Stimulated activated CD8-positive, alpha-beta memory T cell treated with anti-CD3 and anti-CD28 coated beads, Interleukin-15, amount 100 ng/mL, for 4 hours (primary cell): ENCODE measurements around the gene LELP1.
A peak's percentile ranks its signal among the peaks of the same experiment; 100 is the strongest.
"Not testable (repeated sequence)": the region's sequence is repeated elsewhere in the genome, so short reads cannot be mapped to it uniquely, and the experiment has no call there.

Source experiments
- DNase-seq, 2 donors: peaks; one replicate each; pipeline ENCODE4 v3.0.0-alpha.2; 2020; ENCODE audit warnings: low read depth in 2 of 2

The LELP1 gene

DNA sequence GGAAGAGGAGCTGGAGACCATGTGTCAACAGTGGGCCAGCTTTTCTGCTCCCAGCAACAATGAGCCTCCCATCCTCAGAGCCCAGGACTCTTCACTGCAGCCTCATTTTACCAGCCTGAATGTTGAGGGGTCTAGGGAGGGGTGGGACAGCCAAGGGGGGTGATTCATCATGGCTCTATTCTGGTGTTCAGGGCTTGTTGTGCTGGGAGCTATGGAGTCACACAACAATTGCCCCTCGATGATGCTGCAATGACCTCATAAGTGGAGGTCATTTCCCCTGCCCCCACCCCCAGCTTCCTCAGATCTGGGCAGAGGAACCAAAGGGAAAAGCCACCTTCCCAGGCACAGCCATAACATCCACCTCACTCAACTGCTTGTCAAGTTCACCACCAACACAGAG, at the start of gene LELP1:
LELP1 (plus strand) TSS at position 301 of the 400 bp plus-strand sequence. CDS start 1,278 bp downstream, outside the sequence.
- DNase-seq, result no peak

GRCh38 chr1:153155541-153155940, 47.7 kb upstream of the LELP1 start:
- no peak for DNase-seq

DNA sequence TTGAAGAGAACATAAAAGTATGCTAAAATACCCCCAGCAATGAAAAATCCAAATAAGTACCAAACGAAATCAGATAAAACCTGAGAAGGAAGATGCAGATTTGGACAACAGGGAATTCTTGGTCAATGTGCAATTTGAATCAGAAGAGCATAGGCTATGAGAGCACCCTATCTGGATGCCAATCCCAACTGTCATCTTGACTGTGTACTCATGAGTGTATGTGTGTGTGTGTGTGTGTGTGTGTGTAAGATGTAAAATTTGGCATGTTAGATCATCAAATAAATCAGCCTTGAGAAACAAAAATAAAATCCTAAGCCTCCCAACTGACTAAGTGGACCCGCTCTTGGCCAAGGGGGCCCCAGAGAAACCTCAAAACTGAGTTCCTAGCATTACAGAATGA, 34.5 kb upstream of the LELP1 start:
- no peak for DNase-seq

GRCh38 chr1:153174624-153175023, 28.6 kb upstream of the LELP1 start:
- DNase-seq, result no peak

DNA sequence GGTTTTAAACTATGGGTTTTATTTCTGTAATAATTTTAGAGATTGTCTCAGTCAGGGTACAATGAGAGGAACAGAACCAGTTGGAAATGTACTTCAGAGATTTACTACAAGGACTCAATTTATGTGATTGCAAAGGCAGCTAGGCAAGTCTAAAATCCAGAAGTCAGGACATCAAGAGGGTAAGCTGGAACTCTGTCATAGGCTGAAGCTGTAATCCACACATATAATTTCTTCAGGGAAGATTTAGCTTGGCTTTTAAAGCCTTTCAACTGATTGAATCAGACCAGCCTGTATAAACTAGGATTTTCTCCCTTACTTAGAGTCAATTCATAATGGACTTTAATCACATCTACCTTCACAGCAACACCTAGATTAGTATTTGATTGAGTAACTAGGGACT, 24.3 kb upstream of the LELP1 start:
- DNase-seq, result no peak

- DNase-seq, result no peak
Observed at GRCh38 chr1:153180556-153180955, 22.7 kb upstream of the LELP1 start.

GRCh38 chr1:153188301-153188700, 14.9 kb upstream of the LELP1 start:
- not testable (repeated sequence) for DNase-seq

GRCh38 chr1:153190373-153190772, 12.9 kb upstream of the LELP1 start:
- DNase-seq, result no peak

DNA sequence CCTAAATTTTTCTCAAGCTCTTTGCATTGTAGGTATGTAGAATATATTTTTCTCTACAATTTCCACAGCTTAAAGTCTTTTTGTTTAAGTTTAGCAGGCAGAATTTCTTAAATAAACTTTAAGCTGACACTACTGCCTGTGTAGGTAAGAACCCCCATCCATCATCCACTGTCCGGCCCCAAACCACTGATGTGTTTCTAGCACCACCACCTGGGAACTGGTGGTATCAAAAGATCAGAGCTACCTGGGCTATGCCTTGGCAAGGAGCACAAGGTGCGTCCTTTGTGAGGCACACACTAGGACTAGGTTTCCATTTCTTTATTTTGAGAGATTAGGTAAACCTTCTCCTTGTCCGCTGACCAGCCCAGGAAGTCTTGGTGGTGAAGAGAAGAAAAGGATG, 10.5 kb upstream of the LELP1 start:
- DNase-seq, result no peak

DNA sequence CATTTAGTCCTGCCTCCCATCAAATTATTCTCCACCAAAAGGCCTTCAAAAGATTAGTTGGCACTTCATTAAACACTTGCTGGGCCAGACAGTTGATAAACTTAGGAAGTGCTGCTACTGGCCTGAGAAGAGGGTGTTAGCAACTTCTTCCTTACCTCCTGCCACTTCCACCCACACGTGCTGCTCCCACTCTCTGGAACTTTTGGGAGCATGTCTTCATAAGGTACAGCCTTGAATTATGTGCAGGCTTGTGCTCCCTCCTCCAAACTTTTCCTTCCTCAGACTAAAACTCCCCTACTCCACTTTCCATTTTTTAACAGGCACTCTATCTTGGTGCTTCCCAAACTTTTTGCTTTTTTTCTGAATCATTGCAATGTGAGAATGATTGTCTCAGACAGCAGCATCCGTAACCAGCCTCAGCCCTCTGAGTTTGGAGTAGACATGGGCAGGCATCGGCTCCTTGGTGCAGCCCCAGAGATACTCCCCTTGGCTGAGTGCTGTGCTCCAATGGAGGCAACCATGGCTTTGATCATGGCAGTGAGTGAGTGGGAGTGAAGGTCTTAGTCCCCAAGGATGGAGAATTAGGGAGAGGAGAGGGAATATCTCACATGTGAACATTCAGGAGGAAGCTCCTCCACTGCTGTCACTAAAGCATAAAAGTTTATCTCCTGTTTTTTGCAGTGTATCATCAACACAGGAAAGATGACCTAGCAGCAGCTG, 8.7 kb upstream of the LELP1 start:
- no peak for DNase-seq

- no peak for DNase-seq
Observed at GRCh38 chr1:153195216-153195615, 8.0 kb upstream of the LELP1 start.

- DNase-seq, result no peak
Observed at GRCh38 chr1:153202006-153202405, 1.2 kb upstream of the LELP1 start.

DNA sequence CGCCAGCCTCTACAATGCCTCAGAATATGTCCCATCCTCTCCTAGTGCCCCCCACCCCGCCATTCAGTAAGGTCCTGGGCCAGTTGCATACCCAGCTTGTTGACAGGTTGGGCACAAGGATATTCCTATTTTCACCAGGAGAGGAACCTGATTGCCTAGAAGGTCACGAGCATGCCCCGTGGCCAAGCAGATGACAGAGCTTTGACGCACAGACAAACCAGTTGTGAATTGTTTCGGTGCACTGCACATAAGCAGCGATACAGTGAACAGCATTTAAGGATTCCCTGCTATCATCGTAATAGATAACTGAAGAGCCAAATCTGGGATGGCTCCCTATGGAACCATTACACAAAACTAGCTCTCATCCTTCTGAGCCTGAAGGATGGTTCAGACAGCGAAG, 3.4 kb downstream of the LELP1 start:
- no peak for DNase-seq

GRCh38 chr1:153210206-153210605, 7.0 kb downstream of the LELP1 start:
- no peak for DNase-seq

DNA sequence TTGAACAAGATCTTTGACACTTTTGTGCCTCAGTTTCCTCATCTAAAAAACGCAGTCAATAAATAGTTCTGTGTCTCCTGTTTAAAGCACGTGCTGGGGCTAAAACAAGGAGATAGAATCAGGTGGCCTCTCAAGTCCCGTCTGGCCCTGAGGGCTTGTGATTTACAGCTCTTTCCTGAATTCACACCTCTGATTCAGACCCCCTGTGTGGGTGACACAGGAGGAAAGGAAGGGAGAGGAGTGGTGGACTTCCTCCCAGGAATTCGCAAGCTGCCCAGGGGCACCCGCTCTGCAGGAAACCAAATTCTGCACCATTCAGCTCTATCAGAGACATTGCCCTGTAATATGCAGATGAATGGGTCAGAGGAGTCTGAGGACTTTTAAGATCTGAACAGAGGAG, 9.0 kb downstream of the LELP1 start:
- DNase-seq, result no peak

DNA sequence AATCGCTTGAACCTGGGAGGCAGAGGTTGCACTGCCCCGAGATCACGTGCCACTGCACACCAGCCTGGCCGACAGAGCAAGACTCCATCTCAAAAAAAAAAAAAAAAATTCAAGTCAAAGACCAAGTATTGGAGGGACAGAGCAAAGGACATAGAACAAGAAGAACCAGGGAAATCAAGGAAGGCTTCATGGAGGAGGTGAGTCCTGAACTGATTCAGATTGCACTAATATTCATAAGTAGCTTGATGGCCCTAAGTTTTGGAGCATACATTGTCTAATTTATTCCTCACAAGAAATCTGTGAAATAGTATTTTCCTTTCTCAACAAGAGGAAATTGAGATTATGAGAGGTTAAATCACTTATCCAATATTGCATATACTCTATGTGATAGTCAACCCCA, 10.3 kb downstream of the LELP1 start:
- no peak for DNase-seq

- DNase-seq, result no peak
Observed at GRCh38 chr1:153217212-153217611, 14.0 kb downstream of the LELP1 start, which contains the start of gene PRR9. Gene PRR9 (plus strand): TSS chr1:153217584. CDS start chr1:153218145, 561 bp downstream.

- DNase-seq, result no peak
Observed at GRCh38 chr1:153217744-153218416, 14.7 kb downstream of the LELP1 start.

- no peak for DNase-seq
Observed at GRCh38 chr1:153220606-153221303, 17.5 kb downstream of the LELP1 start.

- peak in 1 of 2 donors; percentile 3 for DNase-seq
Observed at GRCh38 chr1:153223040-153223891, 20.0 kb downstream of the LELP1 start.

DNA sequence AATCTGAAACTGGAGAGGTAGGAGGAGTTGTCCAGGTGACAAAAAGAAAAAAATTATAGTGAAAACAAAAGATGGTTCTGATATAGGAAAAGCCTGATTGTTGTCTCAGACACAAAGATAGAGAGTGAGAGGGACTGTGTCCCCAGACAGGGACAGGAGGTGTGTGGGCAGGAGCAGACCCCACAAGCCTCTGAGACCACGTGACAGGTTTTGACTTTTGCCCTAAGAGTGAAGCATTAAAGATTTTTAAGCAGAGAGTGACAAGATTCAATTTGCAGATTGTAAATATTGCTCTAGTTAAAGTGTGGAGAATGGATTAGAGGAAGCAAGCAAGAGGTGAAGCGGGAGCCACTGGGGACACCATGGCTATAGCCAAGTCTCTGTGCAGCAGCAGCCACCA, 24.6 kb downstream of the LELP1 start:
- no peak for DNase-seq

DNA sequence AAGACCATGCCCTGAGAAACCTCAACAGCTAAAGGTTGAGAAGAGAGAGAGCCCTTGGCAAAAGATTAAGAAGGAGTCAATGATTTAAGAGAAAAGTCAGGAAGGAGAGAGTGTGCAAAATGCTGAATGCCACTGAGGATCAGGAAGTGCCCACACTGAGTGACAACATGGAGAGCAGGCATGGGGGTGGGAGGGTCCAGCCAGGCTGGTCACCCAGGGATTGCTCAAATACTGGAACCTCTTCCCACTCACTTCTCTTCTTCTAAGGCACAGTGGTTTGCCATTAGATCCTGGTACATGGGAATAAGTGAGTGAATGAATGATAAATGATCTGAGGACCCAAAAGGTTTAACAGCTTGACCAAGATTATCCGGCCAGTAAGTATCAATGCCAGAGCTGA, 25.3 kb downstream of the LELP1 start:
- DNase-seq, result no peak
